IPS-15b (cell line): ENCODE measurements around the gene SLC19A2.

Source experiments
- H3K27me3 ChIP-seq: one replicate; pipeline ENCODE4 v1.6.1; 2013; ENCODE audit warnings: low read length; ENCODE audit not compliant: control insufficient read depth, insufficient read depth
- H3K36me3 ChIP-seq: one replicate; pipeline ENCODE4 v1.6.1; 2013; ENCODE audit warnings: low read length; ENCODE audit not compliant: control insufficient read depth, insufficient read depth
- H3K4me1 ChIP-seq: one replicate; pipeline ENCODE4 v1.6.1; 2013; ENCODE audit warnings: mild to moderate bottlenecking, low read length; ENCODE audit not compliant: control insufficient read depth, insufficient read depth
- H3K4me3 ChIP-seq: one replicate; pipeline ENCODE4 v1.5.1; 2013; ENCODE audit warnings: low read depth, low read length
- H3K9ac ChIP-seq: one replicate; pipeline ENCODE4 v1.6.1; 2013; ENCODE audit warnings: low read depth, mild to moderate bottlenecking, low read length
- H3K9me3 ChIP-seq: one replicate; pipeline ENCODE4 v1.6.1; 2013; ENCODE audit warnings: mild to moderate bottlenecking, low read length; ENCODE audit not compliant: control insufficient read depth, insufficient read depth

Gene SLC19A2

GRCh38 chr1:169426174-169426705, 59.5 kb downstream of the SLC19A2 start:
- no peak overlapping the region for H3K4me3 ChIP-seq
- H3K4me1 ChIP-seq, result no peaks in the 10 kb centered on the region
- no peak overlapping the region for H3K9ac ChIP-seq
- no peaks in the 10 kb centered on the region for H3K36me3 ChIP-seq
- no peaks in the 10 kb centered on the region for H3K9me3 ChIP-seq
- peaks cover 4% of the 10 kb centered on the region for H3K27me3 ChIP-seq

DNA sequence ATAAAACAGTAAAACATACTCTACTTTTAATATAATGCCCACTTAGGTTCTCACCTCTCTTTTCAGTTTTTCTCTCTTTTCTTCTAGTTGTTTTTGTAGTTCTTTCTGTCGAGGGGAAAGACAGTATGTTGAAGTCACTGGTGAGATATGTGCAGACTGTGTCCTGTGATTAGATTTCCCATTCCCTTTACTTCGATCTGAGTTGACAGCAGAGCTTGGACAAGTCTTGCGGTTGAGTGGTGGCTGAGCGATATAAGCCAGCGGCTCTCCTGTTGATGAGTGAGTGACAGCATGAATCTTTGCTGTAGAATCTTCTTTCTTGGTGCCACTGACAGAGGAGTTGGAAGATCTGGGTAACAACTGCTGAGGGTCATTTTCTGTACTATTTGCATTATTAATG, 64.4 kb downstream of the SLC19A2 start:
- H3K4me1 ChIP-seq, result no peaks in the 10 kb centered on the region
- H3K36me3 ChIP-seq, result no peaks in the 10 kb centered on the region
- no peaks in the 10 kb centered on the region for H3K27me3 ChIP-seq
- no peaks in the 10 kb centered on the region for H3K9me3 ChIP-seq
- H3K4me3 ChIP-seq, result no peak overlapping the region
- H3K9ac ChIP-seq, result no peak overlapping the region

DNA sequence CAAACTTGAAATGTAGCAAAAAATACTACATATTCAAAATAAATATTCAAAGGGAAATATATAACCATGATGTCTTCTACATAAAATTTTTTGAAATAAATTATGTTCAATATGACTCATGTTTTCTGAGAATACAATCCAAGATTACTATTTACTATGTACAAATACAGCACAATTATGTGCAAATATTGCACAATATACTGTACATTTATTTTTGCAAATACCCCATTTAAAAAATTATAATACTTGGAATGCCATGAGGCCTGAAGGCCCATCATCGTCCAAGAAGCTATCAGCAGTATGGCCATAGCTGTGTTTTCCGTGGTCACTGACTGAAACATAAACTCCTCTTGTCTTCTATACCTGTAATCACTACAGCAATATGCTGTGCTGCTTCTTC, 70.8 kb downstream of the SLC19A2 start:
- H3K9me3 ChIP-seq, result no peaks in the 10 kb centered on the region
- no peak overlapping the region for H3K4me3 ChIP-seq
- no peaks in the 10 kb centered on the region for H3K36me3 ChIP-seq
- H3K9ac ChIP-seq, result no peak overlapping the region
- no peaks in the 10 kb centered on the region for H3K4me1 ChIP-seq
- H3K27me3 ChIP-seq, result no peaks in the 10 kb centered on the region
